ENCODE measurements around the gene MRPS6.

MRPS6 gene

GRCh38 chr21:34100337-34100736 lies 27.0 kb downstream of the MRPS6 start:
- no peak for DNase-seq (ENCODE audit: low read depth, low spot score)

- DNase-seq (ENCODE audit: low read depth, low spot score), result no peak
Observed at GRCh38 chr21:34100790-34101189, 27.4 kb downstream of the MRPS6 start.

DNA sequence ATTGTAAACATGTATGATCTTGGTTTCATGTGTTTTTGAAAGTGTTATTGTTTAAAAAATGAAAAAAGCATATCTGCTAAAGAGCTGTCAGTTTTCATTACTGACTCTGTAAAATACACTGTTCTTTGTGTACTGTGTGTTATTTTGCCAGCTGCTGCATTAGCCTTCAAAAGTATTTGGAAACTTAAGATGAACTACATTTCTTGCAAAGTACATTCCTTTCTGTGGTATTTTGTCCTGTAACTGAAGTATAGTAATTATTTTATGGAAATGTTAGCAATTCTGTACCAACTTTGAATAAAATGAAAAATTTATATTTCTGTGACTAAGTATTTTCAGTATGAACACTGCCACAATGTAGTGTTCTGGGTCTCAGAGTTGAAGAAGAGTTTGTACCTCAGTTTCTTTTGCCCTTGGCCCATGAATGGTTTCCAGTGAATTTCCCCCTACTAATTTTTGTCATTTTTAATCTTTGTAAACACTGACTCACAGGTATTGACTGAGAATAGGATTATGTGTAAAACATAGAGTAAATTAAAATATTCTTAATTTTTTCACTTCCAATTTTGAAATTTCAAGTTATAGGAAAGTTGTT lies 32.7 kb downstream of the MRPS6 start:
- DNase-seq (ENCODE audit: low read depth, low spot score), result no peak

DNA sequence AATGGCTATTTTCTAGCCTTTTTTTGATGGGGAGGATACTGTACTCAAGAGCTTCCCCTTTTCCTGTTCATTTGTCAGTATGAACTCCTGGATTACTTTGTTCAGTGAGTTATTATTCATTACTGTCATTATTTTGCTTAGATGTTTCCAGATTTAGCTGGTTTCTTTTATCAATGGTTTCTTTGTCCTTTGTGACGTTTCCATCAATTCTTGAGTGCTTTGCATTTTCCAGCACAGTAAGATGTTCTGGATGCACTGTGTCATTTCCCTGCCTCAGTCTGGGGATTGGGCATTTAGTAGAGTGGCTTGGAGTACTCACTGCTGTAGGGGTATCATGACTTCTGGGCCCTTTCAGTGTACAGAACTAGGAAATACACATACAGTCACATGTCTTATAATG lies 34.2 kb downstream of the MRPS6 start:
- no peak for DNase-seq (ENCODE audit: low read depth, low spot score)

- no peak for DNase-seq (ENCODE audit: low read depth, low spot score)
Observed at GRCh38 chr21:34109075-34109474, 35.7 kb downstream of the MRPS6 start.

GRCh38 chr21:34110594-34111202 lies 37.3 kb downstream of the MRPS6 start:
- no peak for DNase-seq (ENCODE audit: low read depth, low spot score)

DNA sequence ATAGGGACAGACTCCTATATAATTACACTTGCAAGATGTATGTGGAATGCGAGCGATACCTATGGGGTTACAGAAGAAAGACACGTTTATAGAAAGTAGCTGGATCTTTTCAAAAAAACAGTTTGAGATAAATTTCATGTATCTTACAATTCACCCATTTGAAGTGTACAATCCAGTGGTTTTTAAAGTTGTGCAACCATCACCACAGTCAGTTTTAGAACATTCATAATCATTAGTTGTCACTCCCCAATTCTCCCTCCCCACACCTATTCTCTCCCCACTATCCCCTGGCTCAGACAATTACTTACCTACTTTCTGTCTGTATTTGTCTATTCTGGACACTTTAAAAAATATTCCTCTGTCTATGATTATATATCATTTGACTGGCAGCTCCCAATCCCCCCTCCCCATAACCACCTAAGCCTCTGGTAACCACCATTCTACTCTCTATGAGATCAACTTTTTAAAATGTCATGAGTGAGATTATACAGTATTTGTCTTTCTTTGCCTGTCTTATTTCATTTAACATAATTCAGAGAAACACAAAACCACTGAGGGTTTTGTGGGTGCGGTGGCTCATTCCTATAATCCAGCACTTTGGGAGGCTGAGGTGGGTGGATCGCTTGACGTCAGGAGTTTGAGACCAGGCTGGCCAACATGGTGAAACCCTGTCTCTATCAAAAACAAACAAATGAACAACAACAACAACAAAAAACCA lies 39.1 kb downstream of the MRPS6 start:
- no peak for DNase-seq (ENCODE audit: low read depth, low spot score)

- DNase-seq (ENCODE audit: low read depth, low spot score), result no peak
Observed at GRCh38 chr21:34113842-34114241, 40.5 kb downstream of the MRPS6 start.

GRCh38 chr21:34115160-34115559 lies 41.8 kb downstream of the MRPS6 start:
- no peak for DNase-seq (ENCODE audit: low read depth, low spot score)

DNA sequence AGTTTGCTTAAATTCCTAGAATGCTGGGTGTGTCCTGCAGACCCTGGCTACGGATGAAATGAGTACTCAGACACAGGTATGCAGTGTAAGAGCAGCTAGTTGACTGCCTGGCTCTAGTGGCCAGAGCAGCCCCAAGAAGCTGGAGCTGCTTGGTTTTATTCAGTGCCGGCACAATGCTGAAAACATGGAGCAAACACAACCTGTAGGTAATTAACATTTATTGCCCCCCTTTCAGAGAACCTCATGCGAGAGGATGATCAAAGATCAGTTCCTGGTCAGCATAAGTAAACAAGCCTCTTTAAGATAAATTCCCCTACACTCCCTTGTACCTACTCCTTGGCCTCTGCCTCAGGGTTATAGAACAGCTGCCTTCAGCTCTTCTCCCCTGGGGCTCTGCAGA lies 43.2 kb downstream of the MRPS6 start:
- DNase-seq (ENCODE audit: low read depth, low spot score), result no peak

GRCh38 chr21:34120867-34121266 lies 47.5 kb downstream of the MRPS6 start:
- DNase-seq (ENCODE audit: low read depth, low spot score), result no peak

GRCh38 chr21:34122047-34122446 lies 48.7 kb downstream of the MRPS6 start:
- no peak for DNase-seq (ENCODE audit: low read depth, low spot score)

DNA sequence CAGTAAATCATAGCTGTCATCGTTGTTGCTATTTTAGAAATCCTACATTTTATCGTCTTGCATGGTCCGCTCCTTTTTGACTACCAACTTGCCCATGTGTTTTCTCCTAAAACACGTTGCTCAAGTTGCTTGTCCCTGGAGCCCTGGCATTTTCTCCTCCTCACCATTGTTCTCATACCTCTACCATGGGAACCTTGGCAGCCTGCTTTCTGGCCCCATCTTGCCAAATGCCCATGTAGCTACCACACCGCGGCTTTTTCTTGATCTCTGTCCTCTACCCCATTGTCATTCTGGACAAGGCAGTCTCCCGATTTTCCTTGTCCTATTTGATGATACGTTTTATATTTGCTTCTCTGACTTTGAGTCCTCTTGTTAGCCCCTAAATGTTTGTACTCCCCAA lies 50.2 kb downstream of the MRPS6 start:
- no peak for DNase-seq (ENCODE audit: low read depth, low spot score)

DNA sequence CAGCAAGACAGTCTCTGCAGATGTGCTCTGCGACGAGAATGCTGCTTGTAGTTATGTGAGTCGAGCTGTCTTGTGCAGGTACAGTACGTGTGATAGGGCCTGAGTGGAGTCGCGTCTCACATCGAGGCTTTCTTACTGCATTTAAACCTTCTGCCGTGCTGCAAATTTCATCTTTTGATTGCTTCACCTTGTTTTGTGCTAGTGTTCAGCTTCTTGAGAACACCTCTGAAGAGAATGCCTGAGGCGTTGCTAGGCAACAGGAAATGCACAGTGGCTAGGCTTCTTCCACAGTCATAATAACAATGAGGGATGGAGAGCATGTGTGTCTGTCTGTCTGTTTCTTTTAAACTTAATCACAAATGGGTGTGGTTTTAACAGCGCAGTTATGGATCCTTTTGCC lies 52.9 kb downstream of the MRPS6 start:
- peak; percentile 67 for DNase-seq (ENCODE audit: low read depth, low spot score)

GRCh38 chr21:34126691-34127090 lies 53.3 kb downstream of the MRPS6 start:
- DNase-seq (ENCODE audit: low read depth, low spot score), result peak; percentile 56

DNA sequence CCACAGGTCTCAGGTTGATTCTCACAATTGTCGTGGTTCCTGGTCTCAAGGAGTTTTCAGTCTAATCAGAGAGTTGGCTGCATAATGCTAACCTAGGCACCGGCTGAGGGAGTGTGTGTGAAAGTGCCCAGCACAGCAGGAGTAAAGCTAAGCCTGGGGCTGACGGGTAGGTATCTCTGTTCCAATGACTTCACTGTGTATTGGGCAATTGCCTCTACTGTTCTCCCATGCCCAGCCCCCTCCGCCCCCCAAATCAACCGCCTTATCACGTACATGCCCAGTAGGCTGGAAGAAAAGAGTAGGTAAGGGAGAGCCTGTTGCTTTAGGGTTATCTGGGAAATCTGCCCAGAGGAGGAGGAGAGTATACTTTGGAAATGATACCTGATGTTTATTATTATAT lies 54.7 kb downstream of the MRPS6 start:
- no peak for DNase-seq (ENCODE audit: low read depth, low spot score)

GRCh38 chr21:34128674-34129038 lies 55.3 kb downstream of the MRPS6 start:
- DNase-seq (ENCODE audit: low read depth, low spot score), result no peak

DNA sequence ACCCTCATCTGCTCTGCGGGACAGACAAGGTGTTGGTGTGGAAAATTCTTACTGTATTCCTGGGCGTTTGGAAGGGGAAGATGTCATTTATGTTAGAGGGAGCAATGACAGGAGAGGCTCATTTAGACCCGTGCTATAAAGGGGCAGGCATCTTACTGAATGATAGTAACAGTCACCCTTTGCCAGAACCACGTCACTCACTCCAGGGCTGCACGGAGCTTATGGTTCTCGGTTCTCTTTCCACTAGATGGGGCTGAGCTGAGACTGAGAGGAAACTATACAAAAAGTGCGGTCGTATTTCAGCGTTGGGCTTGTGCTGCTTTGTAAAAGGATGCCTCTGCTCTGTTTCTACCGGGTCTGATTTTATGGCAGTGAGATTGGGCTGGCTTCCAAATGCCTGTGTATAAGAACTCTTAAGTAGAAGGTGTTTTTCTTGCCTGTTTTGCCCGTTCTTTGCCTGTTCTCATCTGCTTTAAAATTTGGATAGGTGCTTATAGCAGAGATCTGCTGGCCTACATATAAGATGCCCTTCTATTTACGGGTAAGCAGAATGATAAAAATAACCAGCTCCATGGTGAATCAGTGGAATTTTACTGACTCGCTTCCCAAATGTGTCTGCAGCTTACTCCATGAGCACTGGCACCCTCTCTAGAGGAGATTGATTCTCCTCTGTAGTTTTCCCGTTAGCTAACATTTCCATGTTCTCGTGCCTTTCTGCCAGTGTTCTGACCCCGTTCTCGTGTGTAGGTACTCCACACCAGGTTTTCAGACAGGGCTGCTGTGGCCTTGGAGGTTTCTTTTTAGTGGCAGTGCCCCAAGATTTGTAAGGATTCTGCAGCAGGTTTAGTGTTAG lies 55.9 kb downstream of the MRPS6 start:
- DNase-seq (ENCODE audit: low read depth, low spot score), result peak; percentile 90

DNA sequence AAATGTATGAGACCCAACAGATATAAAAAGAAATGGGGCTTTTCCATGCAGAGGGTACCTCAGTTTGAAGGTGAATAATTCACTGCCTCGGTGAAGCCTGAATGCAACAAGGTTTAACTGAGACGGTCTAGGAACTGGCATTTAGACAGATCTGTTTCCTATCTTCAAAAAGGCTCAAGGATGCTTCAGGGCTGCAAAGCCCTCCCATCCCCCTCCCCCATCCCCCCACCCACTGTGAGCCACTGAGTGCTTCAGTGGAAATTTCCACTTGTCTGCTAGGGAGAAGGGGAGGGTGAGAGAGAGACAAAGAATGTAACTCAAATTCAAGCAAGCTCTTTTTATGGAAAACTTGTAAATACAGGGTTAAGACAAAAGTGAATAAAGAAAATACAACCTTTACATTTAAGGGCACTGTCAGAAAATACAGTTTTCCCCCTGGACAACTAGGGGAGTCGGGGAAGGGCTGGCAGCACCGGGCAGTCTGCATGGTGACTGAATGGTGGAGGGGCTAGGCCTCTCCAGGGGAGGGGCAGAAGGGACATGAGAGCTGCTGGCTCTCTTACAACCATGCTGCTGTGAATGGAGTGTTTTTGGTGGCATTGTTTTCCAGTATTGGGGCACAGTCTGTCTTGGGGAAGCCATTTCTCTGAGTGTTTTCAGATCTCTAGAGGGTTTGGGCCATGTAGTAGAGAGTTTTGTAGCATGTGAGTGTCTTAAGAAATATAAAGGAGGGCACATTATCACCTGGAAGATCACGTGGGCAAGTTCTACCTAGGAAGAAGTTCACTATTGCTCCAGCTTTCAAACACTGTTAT lies 56.7 kb downstream of the MRPS6 start:
- DNase-seq (ENCODE audit: low read depth, low spot score), result peak; percentile 35

GRCh38 chr21:34130716-34130985 lies 57.3 kb downstream of the MRPS6 start:
- DNase-seq (ENCODE audit: low read depth, low spot score), result no peak

DNA sequence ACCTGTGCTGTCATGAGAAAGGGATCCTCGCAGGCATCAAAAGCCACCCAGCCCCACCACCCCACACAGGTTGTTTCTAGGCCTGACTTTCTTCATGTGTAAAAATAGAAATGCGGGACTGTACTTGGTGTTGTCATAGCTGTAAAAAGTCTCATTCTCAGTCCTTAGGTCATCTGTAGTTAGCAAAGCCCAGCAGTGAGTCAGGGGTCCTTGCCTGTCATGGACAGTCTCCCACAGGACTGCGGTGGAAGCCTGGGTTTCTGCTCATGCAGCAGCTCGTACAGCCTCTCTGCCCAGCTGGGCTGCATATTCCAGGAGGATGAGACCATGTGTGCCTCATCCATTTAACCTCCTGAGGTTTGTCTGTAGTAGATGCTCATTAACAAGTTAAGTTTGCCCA lies 58.2 kb downstream of the MRPS6 start:
- no peak for DNase-seq (ENCODE audit: low read depth, low spot score)

- DNase-seq (ENCODE audit: low read depth, low spot score), result no peak
Observed at GRCh38 chr21:34132202-34132601, 58.8 kb downstream of the MRPS6 start.
